Kidney (tissue), 14 donors: ENCODE measurements around the gene ARIH2. TPM values are rescaled to one million over a fixed set of nuclear protein-coding genes. Genes with fewer than 3 reads are reported as not detected.

Experiments used
- DNase-seq, 5 donors: peaks; one replicate each; pipeline ENCODE4 v3.0.0-alpha.2; 2013 to 2020
- FAIRE-seq: peaks from 2 replicates; lab custom pipeline; 2012; peaks lifted over from hg19 to GRCh38; lab: Jason Lieb, UNC
- H3K27ac ChIP-seq, 2 donors: one replicate each; pipeline ENCODE4 v1.7.0; 2013; ENCODE audit warnings: low read depth in 2 of 2, low read length in 2 of 2, inconsistent platforms in 1 of 2
- H3K27me3 ChIP-seq: one replicate; pipeline ENCODE4 v1.7.1; 2013; ENCODE audit warnings: low read length, inconsistent platforms; ENCODE audit not compliant: control insufficient read depth, insufficient read depth
- H3K36me3 ChIP-seq, 3 donors: one replicate each; pipeline versions ENCODE4 v1.7.0 to v1.7.1; 2013; ENCODE audit warnings: low read length in 3 of 3, control low read depth in 1 of 3, inconsistent platforms in 1 of 3; ENCODE audit not compliant: insufficient read depth in 3 of 3, control insufficient read depth in 2 of 3
- H3K4me1 ChIP-seq, 3 donors: one replicate each; pipeline versions ENCODE4 v1.7.0 to v1.7.1; 2013; ENCODE audit warnings: low read length in 3 of 3, inconsistent platforms in 1 of 3, low read depth in 1 of 3; ENCODE audit not compliant: control insufficient read depth in 2 of 3, insufficient read depth in 2 of 3
- H3K4me3 ChIP-seq, 3 donors: one replicate each; pipeline versions ENCODE4 v1.7.0 to v1.8.1; 2013; ENCODE audit warnings: low read length in 3 of 3, control low read depth in 1 of 3, inconsistent platforms in 1 of 3
- H3K9ac ChIP-seq, 3 donors: one replicate each; pipeline versions ENCODE4 v1.7.0 to v1.7.1; 2013; ENCODE audit warnings: low read length in 3 of 3, control low read depth in 1 of 3, inconsistent platforms in 1 of 3
- H3K9me3 ChIP-seq, 3 donors: one replicate each; pipeline versions ENCODE4 v1.7.0 to v1.7.1; 2013; ENCODE audit warnings: low read length in 3 of 3, control low read depth in 1 of 3, inconsistent platforms in 1 of 3; ENCODE audit not compliant: control insufficient read depth in 2 of 3, insufficient read depth in 1 of 3
- intact Hi-C: fragments of 100-400 bp; cut with DNase I; formaldehyde crosslinking; loops from one replicate; pipeline ENCODE4 v1.11.1; 2022
- polyA plus RNA-seq: library from polyadenylated mRNA; stranded (reverse); fragments of 350-450 nt; fragmentation: Illumina TruSeq; extraction: RNeasy Lipid Tissue Mini Kit (QIAGEN cat#74804); gene quantifications from one replicate; pipeline ENCODE4 v1.2.3, GENCODE V29; 2014; ENCODE audit warnings: low read depth, low replicate concordance; ENCODE audit not compliant: insufficient read depth
- total RNA-seq: library from RNA; stranded (reverse); fragmentation: NEBNext Ultra II Directional; extraction: Animal tissue kit (Norgen Biotek cat#: 25700); gene quantifications from one replicate; pipeline ENCODE4 v1.2.1, GENCODE V29; 2021
- TF ChIP-seq, protein P1 (sequence below): IDR thresholded peaks from 3 replicates; pipeline ENCODE4 v1.5.1; 2012; ENCODE audit warnings: mild to moderate bottlenecking, moderate library complexity, borderline replicate concordance; ENCODE audit not compliant: insufficient read depth; ENCODE audit errors: extremely low read depth
- donor health status: control.
- donor health status: control.
- donor health status: control.
- donor health status: control.
- donor health status: control.
- donor health status: DM: yes; HTN: yes; CAD: no.
- donor health status: Normal renal cell carcinoma (clear cell type).

ARIH2 gene
- total and polyA plus RNA-seq, 2 donors from 2014 or later: 30.4 to 75.7 TPM

DNA sequence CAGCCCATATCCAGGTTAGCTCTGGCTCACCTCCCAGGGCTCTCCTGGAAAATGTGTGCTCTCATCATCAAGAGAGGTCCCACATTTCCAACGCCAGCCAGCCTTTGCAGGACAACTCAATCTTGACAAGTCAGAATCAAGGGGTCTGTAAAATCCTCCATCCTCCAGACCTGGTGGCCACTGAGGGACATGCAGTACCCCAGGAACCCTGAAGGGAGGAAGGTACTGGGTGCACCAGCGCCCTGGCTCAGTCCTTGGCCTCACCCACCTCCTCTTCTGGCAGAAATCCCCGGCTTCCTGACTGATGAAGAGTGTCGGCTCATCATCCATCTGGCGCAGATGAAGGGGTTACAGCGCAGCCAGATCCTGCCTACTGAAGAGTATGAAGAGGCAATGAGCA is 82.5 kb downstream of the ARIH2 start:
- intact Hi-C loops: no loop called here
- Histone ChIP-seq H3K36me3 (peaks cover 0 to 18% (median 2%) of the 10 kb centered on the region in 3 donors), H3K9me3 (no peaks in the 10 kb centered on the region), H3K27me3 (no peaks in the 10 kb centered on the region), H3K9ac (no peak overlapping the region), H3K4me3 (no peak overlapping the region), H3K4me1 (peaks cover 0 to 8% (median 2%) of the 10 kb centered on the region in 3 donors), H3K27ac (no peak overlapping the region)
- DNase-seq: no peak
- TF ChIP-seq, protein P1, sequence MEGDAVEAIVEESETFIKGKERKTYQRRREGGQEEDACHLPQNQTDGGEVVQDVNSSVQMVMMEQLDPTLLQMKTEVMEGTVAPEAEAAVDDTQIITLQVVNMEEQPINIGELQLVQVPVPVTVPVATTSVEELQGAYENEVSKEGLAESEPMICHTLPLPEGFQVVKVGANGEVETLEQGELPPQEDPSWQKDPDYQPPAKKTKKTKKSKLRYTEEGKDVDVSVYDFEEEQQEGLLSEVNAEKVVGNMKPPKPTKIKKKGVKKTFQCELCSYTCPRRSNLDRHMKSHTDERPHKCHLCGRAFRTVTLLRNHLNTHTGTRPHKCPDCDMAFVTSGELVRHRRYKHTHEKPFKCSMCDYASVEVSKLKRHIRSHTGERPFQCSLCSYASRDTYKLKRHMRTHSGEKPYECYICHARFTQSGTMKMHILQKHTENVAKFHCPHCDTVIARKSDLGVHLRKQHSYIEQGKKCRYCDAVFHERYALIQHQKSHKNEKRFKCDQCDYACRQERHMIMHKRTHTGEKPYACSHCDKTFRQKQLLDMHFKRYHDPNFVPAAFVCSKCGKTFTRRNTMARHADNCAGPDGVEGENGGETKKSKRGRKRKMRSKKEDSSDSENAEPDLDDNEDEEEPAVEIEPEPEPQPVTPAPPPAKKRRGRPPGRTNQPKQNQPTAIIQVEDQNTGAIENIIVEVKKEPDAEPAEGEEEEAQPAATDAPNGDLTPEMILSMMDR: no peak
- FAIRE-seq: no peak

DNA sequence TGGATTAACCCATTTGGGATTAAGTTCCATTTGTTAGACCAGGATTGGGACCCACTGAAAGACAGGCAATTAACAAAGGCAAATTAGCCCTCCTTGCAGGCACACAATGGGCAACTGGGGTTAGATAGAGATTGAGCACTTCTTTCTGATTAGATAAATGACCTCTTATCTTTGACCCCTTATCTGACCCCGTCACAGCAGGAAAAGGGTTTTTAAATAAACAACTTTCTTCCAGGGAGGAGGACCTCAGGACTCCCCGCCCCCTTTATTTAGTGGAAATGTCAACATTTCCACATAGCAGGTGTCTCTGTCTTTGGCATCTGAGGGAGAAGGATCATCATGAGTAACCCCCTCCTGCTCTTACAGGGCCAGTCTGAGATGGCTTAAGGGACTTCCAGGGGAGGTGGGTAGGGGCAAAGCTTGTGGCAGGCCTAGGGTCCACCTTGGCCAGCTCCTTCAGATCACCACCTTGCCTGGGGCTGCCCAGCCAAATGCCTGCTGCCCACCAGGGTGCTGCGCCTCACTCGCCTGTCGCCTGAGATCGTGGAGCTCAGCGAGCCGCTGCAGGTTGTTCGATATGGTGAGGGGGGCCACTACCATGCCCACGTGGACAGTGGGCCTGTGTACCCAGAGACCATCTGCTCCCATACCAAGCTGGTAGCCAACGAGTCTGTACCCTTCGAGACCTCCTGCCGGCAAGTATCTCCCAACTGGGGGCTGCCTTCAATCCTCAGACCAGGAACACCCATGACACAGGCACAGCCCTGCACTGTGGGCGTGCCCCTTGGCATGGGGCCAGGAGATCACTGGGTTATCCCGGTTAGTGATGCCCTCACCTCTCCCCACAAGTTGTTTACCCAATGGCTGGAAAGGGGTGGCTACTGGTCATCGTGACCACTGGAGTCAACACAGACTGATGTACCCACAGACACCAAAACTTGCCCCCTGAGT is 86.0 kb downstream of the ARIH2 start:
- intact Hi-C loops: no loop called here
- DNase-seq: peak in 2 of 5 donors; percentile 57 to 74
- H3K9ac ChIP-seq: no peak overlapping the region

DNA sequence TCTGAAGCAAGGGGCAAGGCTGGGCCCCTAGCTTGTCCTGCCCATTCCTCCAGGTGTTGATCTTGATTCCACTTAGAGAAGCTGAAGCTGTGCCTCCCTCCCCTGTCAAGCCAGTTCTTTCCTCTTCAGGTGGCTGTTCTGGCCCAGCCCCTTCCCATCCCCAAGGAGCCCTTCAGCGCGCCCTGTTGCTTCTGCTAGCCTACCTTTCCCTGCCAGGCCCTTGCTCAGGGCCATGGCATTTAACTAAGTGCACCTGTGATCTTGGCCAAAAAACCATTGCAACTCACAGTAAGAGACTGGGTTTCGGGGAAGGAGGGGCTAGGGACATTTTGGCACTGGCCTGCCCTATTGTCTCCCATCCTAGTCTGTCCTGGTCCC is 86.7 kb downstream of the ARIH2 start:
- no peak overlapping the region for H3K4me3 ChIP-seq
- intact Hi-C loops: no loop called here
- DNase-seq (no peak), FAIRE-seq (no peak)
- H3K9me3 ChIP-seq: no peaks in the 10 kb centered on the region
- H3K27me3 ChIP-seq: no peaks in the 10 kb centered on the region
- TF ChIP-seq, protein P1: no peak
- H3K36me3 ChIP-seq: peaks cover 0 to 12% (median 0%) of the 10 kb centered on the region in 3 donors
- H3K4me1 ChIP-seq: peaks cover 0 to 13% (median 9%) of the 10 kb centered on the region in 3 donors
- no peak overlapping the region for H3K9ac ChIP-seq
- H3K27ac ChIP-seq: no peak overlapping the region

More for the DNA sequence above, 86.0 kb downstream of the ARIH2 start:
- Histone ChIP-seq H3K36me3 (peaks cover 0 to 12% (median 0%) of the 10 kb centered on the region in 3 donors), H3K27me3 (no peaks in the 10 kb centered on the region), H3K4me3 (no peak overlapping the region), H3K27ac (no peak overlapping the region), H3K9me3 (no peaks in the 10 kb centered on the region), H3K4me1 (peaks cover 0 to 13% (median 9%) of the 10 kb centered on the region in 3 donors)
- FAIRE-seq: no peak
- TF ChIP-seq, protein P1: no peak
